Endodermal cell (in vitro differentiated cells): ENCODE measurements around the gene STK36. TPM values are rescaled to one million over a fixed set of nuclear protein-coding genes. Genes with fewer than 3 reads are reported as not detected.
"Not testable (repeated sequence)": the region's sequence is repeated elsewhere in the genome, so short reads cannot be mapped to it uniquely, and the experiment has no call there.

ENCODE experiments used
- DNase-seq: peaks from one replicate; pipeline ENCODE4 v3.0.0-alpha.2; 2017
- H3K27ac ChIP-seq: 2 replicates; pipeline ENCODE4 v1.5.1; 2013; ENCODE audit warnings: mild to moderate bottlenecking, low read depth, low read length, moderate library complexity
- H3K27me3 ChIP-seq: 2 replicates; pipeline ENCODE4 v1.6.1; 2013; ENCODE audit warnings: mild to moderate bottlenecking, low read length, moderate library complexity; ENCODE audit not compliant: insufficient read depth, control insufficient read depth, poor library complexity, severe bottlenecking
- H3K36me3 ChIP-seq: 2 replicates; pipeline ENCODE4 v1.7.0; 2013; ENCODE audit warnings: mild to moderate bottlenecking, low read length, moderate library complexity; ENCODE audit not compliant: control insufficient read depth, insufficient read depth
- H3K4me1 ChIP-seq: one replicate; pipeline ENCODE4 v1.7.0; 2013; ENCODE audit warnings: low read length; ENCODE audit not compliant: control insufficient read depth, insufficient read depth
- H3K4me3 ChIP-seq: 2 replicates; pipeline ENCODE4 v1.5.1; 2013; ENCODE audit warnings: mild to moderate bottlenecking, low read length, moderate library complexity
- H3K9ac ChIP-seq: 2 replicates; pipeline ENCODE4 v1.6.1; 2013; ENCODE audit warnings: mild to moderate bottlenecking, low read length, moderate library complexity; ENCODE audit not compliant: poor library complexity, severe bottlenecking; ENCODE audit errors: extremely low read depth
- H3K9me3 ChIP-seq: 2 replicates; pipeline ENCODE4 v1.6.1; 2013; ENCODE audit warnings: mild to moderate bottlenecking, low read length, moderate library complexity; ENCODE audit not compliant: control insufficient read depth
- H3K27ac Mint-ChIP-seq: 2 replicates; pipeline ENCODE4 v1.8.0; 2020; ENCODE audit warnings: mixed read lengths
- H3K27me3 Mint-ChIP-seq: 2 replicates; pipeline ENCODE4 v1.8.0; 2021; ENCODE audit warnings: mild to moderate bottlenecking, mixed read lengths; ENCODE audit not compliant: insufficient read depth
- H3K36me3 Mint-ChIP-seq: 2 replicates; pipeline ENCODE4 v1.8.0; 2020; ENCODE audit warnings: low read depth, mixed read lengths
- H3K4me1 Mint-ChIP-seq: 2 replicates; pipeline ENCODE4 v1.8.0; 2020; ENCODE audit warnings: mixed read lengths
- H3K4me3 Mint-ChIP-seq: 2 replicates; pipeline ENCODE4 v1.8.0; 2020; ENCODE audit warnings: mild to moderate bottlenecking, moderate library complexity, mixed read lengths
- H3K9me3 Mint-ChIP-seq: 2 replicates; pipeline ENCODE4 v1.8.0; 2020; ENCODE audit warnings: mild to moderate bottlenecking, mixed read lengths
- CTCF ChIP-seq: fragments of 200-600 bp; sonication (generic); conservative IDR thresholded peaks from 2 replicates; pipeline ENCODE4 v1.5.0; 2021; ENCODE audit warnings: antibody characterized with exemption, mild to moderate bottlenecking
- WGBS, 2 experiments: methylation state at CpG; one replicate each; pipeline versions ENCODE4 v1.1.5 to v1.1.7; 2013; ENCODE audit warnings: missing lambda C conversion rate in 2 of 2, mixed read lengths in 1 of 2; ENCODE audit not compliant: insufficient coverage in 1 of 2, insufficient read length in 1 of 2; 5-methylcytosine and 5-hydroxymethylcytosine counted together
- total RNA-seq, 2 donors: library from RNA; stranded (reverse); fragmentation: NEBNext Ultra II Directional in 1 of 2; extraction: Animal tissue kit (Norgen Biotek cat#: 25700) in 1 of 2; gene quantifications; 2 replicates in 1 of 2; 3 replicates in 1 of 2; pipeline ENCODE4 v1.2.1, GENCODE V29; 2021

Gene STK36
- total RNA-seq, 2 donors from 2014 or later, result 73.5 to 87.4 TPM

- whole genome bisulfite sequencing, 2 experiments, result 0 to 37% methylated on average over 2 to 5 of the region's 5 CpGs
- not testable (repeated sequence) for H3K4me1 Mint-ChIP-seq, H3K4me3 ChIP-seq, H3K4me1 ChIP-seq, H3K4me3 Mint-ChIP-seq, H3K27ac ChIP-seq, H3K27me3 ChIP-seq, H3K27me3 Mint-ChIP-seq, H3K9me3 Mint-ChIP-seq, H3K9ac ChIP-seq, H3K27ac Mint-ChIP-seq, H3K9me3 ChIP-seq
- H3K36me3 Mint-ChIP-seq, result peaks cover 50% of the 10 kb centered on the region
- H3K36me3 ChIP-seq, result peaks cover 59% of the 10 kb centered on the region
- TF ChIP-seq CTCF, result peak; percentile 91
- peak; percentile 84 for DNase-seq
Measured at GRCh38 chr2:218687400-218688060, 15.6 kb downstream of the STK36 start.

GRCh38 chr2:218691234-218691633 lies 19.3 kb downstream of the STK36 start:
- Histone ChIP-seq H3K9me3 (no peaks in the 10 kb centered on the region), H3K27me3 (no peaks in the 10 kb centered on the region), H3K4me1 (no peaks in the 10 kb centered on the region), H3K4me3 (no peak overlapping the region), H3K9ac (no peak overlapping the region), H3K36me3 (peaks cover 74% of the 10 kb centered on the region), H3K27ac (no peak overlapping the region)
- H3K36me3 Mint-ChIP-seq, result peaks cover 55% of the 10 kb centered on the region
- H3K27ac Mint-ChIP-seq, result no peak overlapping the region
- TF ChIP-seq CTCF, result no peak
- H3K4me3 Mint-ChIP-seq, result no peak overlapping the region
- no peak for DNase-seq
- H3K9me3 Mint-ChIP-seq, result no peaks in the 10 kb centered on the region
- no peaks in the 10 kb centered on the region for H3K4me1 Mint-ChIP-seq
- no peaks in the 10 kb centered on the region for H3K27me3 Mint-ChIP-seq

GRCh38 chr2:218694405-218695145 lies 22.7 kb downstream of the STK36 start:
- Histone ChIP-seq H3K4me1 (no peaks in the 10 kb centered on the region), H3K4me3 (no peak overlapping the region), H3K27me3 (no peaks in the 10 kb centered on the region), H3K27ac (peak overlapping the region; percentile 47), H3K9ac (no peak overlapping the region), H3K9me3 (no peaks in the 10 kb centered on the region), H3K36me3 (peaks cover 70% of the 10 kb centered on the region)
- TF ChIP-seq CTCF, result no peak
- WGBS, 2 experiments, result 80 to 90% methylated on average over 3 of the region's 3 CpGs
- H3K4me3 Mint-ChIP-seq, result no peak overlapping the region
- no peak for DNase-seq
- peaks cover 61% of the 10 kb centered on the region for H3K36me3 Mint-ChIP-seq
- no peaks in the 10 kb centered on the region for H3K27me3 Mint-ChIP-seq
- H3K4me1 Mint-ChIP-seq, result no peaks in the 10 kb centered on the region
- no peaks in the 10 kb centered on the region for H3K9me3 Mint-ChIP-seq
- no peak overlapping the region for H3K27ac Mint-ChIP-seq
